HG03066 (cell line): Measurements from ENCODE around the gene ZSWIM5.
"Not testable (repeated sequence)": the region's sequence is repeated elsewhere in the genome, so short reads cannot be mapped to it uniquely, and the experiment has no call there.

Experiments
- ATAC-seq: cut with Tn5 transposase; IDR thresholded peaks from one replicate; pipeline ENCODE4 v1.9.1; 2021; ENCODE audit warnings: low read depth; ENCODE audit not compliant: unreplicated experiment

The ZSWIM5 gene

GRCh38 chr1:45097944-45098343, 108.5 kb downstream of the ZSWIM5 start:
- ATAC-seq: no peak

- no peak for ATAC-seq
Measured at GRCh38 chr1:45097079-45097478, 109.3 kb downstream of the ZSWIM5 start.

GRCh38 chr1:45095450-45095849, 111.0 kb downstream of the ZSWIM5 start:
- ATAC-seq: no peak

DNA sequence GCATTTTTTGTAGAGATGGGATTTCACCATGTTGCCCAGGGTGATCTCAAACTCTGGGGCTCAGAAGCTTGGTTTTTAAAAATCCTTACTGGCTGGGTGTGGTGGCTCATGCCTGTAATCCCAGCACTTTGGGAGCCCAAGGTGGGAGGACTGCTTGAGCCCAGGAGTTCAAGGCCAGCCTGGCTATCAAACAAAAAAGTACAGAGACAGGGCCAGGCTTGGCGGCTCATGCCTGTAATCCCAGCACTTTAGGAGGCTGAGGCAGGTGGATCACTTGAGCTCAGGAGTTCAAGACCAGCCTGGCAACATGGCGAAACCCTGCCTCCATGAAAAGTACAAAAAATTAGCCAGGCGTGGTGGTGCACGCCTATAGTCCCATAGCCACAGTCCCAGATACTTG, 112.0 kb downstream of the ZSWIM5 start:
- not testable (repeated sequence) for ATAC-seq

GRCh38 chr1:45093334-45093733, 113.1 kb downstream of the ZSWIM5 start:
- no peak for ATAC-seq

DNA sequence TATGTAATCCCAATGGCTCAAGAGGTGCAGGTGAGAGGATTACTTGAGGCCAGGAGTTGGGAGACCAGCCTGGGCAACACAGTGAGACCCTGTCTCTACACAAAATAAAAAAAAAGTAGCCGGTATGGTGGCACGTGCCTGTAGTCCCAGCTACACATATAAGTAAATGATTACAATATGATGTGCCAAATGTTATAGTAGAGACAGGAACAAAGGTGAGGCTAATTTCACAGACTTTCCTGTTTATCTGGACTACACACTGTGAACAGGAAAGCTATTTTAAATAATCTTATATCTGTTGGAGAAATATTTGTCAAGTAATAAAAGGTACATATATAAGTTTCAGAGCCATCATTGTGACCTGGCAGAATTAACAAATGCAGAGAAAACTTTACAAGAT, 116.7 kb downstream of the ZSWIM5 start:
- no peak for ATAC-seq

- no peak for ATAC-seq
Measured at GRCh38 chr1:45084562-45084961, 121.8 kb downstream of the ZSWIM5 start.

GRCh38 chr1:45079533-45079932, 126.9 kb downstream of the ZSWIM5 start:
- ATAC-seq: no peak

- not testable (repeated sequence) for ATAC-seq
Measured at GRCh38 chr1:45076959-45077358, 129.4 kb downstream of the ZSWIM5 start.

GRCh38 chr1:45071567-45071966, 134.8 kb downstream of the ZSWIM5 start:
- ATAC-seq: no peak

DNA sequence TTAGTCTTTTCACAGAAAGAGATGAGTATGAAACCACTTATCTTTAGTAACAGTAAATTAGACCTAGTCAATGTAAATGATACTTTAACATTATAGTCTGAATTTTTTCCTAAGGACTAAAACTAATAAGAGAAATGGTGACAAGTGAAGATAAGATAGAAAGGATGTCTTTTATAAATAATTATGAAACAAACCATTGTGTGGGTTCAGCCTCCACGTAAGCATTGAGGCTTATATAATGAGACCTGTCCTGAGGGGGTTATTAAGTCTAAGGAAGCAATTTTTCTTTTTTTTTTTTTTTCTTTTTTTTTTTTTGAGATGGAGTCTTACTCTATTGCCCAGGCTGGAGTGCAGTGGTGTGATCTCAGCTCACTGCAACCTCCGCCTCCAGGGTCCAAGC, 138.6 kb downstream of the ZSWIM5 start:
- ATAC-seq: no peak

GRCh38 chr1:45065083-45065482, 141.3 kb downstream of the ZSWIM5 start:
- ATAC-seq: no peak

DNA sequence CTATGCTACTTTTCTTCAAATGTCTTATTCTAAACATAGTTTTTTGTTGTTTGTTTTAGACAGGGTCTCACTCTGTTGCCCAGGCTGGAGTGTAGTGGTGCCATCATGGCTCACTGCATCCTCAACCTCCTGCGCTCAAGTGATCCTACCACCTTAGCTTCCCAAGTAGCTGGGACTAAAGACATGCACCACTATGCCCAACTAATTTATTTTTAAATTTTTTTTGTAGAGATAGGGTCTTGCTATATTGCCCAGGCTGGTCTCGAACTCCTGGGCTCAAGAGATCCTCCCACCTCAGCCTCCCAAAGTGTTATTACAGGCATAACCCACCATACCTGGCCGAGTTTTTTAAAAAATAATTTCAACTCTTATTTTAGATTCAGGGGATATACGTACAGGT, 143.9 kb downstream of the ZSWIM5 start:
- not testable (repeated sequence) for ATAC-seq

DNA sequence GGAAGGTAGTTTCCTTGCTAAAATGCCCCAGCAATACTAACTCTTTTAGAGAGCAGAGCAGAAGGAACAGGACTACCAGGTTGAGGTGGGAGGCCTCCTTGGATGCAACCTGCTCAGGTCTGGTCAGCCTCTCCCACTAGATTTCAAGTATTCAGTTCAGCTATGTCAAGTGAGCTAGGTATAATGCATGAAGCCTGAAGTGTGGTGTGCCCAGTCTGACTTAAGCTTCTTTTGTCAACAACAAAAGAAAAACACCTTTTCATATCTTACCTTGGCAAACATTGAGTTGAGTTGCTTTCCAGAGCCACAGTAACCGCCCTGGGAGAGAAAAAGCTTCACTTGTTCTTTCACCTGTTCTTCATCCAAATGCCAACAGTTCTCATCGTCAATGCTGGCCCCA, 146.6 kb downstream of the ZSWIM5 start:
- no peak for ATAC-seq

DNA sequence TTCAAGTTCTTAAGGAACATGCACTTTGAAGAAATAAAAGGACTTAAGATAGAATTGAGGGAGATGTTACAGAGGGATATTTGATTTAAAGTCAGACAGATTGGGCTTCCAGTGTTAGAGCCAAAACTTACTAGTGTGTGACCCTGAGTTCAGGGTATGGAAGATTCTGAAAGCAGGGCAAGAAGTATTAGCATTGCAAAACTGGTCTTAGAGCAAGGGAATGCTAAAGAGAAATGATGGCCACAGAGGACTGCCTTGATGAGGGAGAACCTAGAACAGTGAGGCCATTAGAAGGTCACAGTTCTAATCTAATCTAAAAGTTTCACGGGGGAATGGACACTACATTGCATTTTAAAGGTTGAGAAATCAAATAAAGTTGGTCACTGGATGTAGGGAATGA, 148.9 kb downstream of the ZSWIM5 start:
- no peak for ATAC-seq

GRCh38 chr1:45051005-45051772, 155.2 kb downstream of the ZSWIM5 start:
- ATAC-seq: no peak

DNA sequence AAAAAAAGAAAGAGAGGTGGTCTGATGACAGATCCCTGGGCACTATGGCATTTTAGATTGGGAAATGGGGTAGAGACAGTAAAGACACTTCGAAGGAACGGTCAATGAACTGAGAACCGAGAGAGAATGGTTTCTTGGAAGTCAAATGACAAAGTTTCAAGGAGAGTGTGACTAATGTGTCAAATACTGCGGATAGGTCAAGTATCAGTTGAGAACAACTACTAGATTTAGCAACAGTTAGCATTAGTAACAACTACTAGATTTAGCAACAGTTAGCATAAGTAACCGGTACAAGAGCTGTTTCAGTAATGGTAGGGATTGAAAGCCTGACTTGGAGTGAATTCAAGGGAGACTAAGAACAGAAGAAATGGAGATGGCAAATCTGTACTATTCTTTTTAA, 159.4 kb downstream of the ZSWIM5 start:
- ATAC-seq: no peak

GRCh38 chr1:45044916-45045315, 161.5 kb downstream of the ZSWIM5 start:
- no peak for ATAC-seq

DNA sequence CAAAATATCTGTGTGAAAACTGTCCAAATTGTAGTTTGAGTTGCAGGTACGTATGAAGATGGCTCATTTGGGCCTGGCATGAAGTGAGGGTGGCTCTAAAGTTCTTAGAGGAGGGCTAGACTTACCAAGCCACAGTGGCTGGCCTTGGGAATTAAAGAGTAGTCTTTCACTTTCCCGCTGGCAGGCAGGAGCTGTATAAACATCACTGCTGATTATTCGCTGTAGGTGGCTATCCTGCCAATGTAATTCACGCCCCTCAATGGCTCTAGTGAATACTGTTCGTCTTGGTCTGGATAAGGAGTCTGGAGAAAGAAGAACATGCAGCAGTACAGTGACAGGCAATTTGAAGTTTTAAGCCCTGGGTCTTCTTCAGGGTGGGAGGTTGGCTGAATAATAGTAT, 163.3 kb downstream of the ZSWIM5 start:
- no peak for ATAC-seq

- ATAC-seq: no peak
Measured at GRCh38 chr1:45040297-45040696, 166.1 kb downstream of the ZSWIM5 start.

- no peak for ATAC-seq
Measured at GRCh38 chr1:45038661-45039364, 167.6 kb downstream of the ZSWIM5 start.

GRCh38 chr1:45038240-45038639, 168.2 kb downstream of the ZSWIM5 start:
- no peak for ATAC-seq
